ENCODE data around the gene BHLHE23. TPM values are rescaled to one million over a fixed set of nuclear protein-coding genes. Genes with fewer than 3 reads are reported as not detected.

Gene BHLHE23
- total RNA-seq, 1 donor from 2014 or later = not detected

GRCh38 chr20:63025534-63026331 is 19.0 kb upstream of the BHLHE23 start:
- Mint-ChIP-seq H3K4me3 (no peak overlapping the region), H3K36me3 (ENCODE audit: low read depth) (no peaks in the 10 kb centered on the region), H3K4me1 (peaks cover 16% of the 10 kb centered on the region), H3K9me3 (no peaks in the 10 kb centered on the region), H3K27me3 (ENCODE audit: low read depth) (no peaks in the 10 kb centered on the region), H3K27ac (ENCODE audit: unreplicated experiment) (no peak overlapping the region)
- no peak for DNase-seq (ENCODE audit: low read depth, low spot score)
- TF ChIP-seq CTCF (conservative IDR thresholded peaks at IDR 0.05) = no peak

GRCh38 chr20:63024573-63025392 is 18.0 kb upstream of the BHLHE23 start:
- Mint-ChIP-seq H3K4me3 (no peak overlapping the region), H3K27me3 (ENCODE audit: low read depth) (no peaks in the 10 kb centered on the region), H3K27ac (ENCODE audit: unreplicated experiment) (peak overlapping the region; percentile 81), H3K4me1 (peaks cover 16% of the 10 kb centered on the region), H3K36me3 (ENCODE audit: low read depth) (no peaks in the 10 kb centered on the region), H3K9me3 (no peaks in the 10 kb centered on the region)
- no peak for TF ChIP-seq CTCF (conservative IDR thresholded peaks at IDR 0.05)
- no peak for DNase-seq (ENCODE audit: low read depth, low spot score)

DNA sequence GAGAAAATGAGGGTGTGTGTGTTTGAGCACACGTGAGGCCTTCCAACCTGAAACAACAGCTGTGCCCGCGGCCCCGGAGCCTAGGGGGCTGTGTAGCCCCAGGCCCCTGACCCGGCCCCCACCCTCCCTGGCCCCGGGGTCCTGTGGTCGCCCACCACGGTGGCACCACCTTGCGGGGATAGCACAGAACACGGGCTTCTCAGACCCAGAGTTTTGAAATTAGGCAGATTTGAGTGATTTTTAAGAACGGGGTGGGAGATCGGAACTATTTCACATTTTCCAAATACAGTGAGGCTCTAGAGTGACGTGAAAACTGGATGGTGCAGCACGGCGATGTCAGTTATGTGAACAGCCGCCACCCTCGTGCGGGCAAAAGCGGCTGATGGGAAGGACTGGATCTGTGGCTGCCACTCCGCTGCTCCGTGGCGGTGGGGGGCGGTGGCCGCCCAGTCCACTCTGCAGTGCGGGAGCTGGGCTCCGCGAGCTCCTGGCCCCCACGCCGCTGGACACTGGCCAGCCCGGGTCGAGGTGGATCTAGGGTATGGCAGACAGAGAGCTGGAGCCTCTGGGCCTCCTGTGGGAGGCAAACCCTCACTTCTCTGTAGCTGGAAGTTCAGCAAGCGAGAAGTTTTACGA is 17.3 kb upstream of the BHLHE23 start:
- no peaks in the 10 kb centered on the region for H3K9me3 Mint-ChIP-seq
- DNase-seq (ENCODE audit: low read depth, low spot score) = no peak
- no peak overlapping the region for H3K27ac Mint-ChIP-seq (ENCODE audit: unreplicated experiment)
- TF ChIP-seq CTCF (conservative IDR thresholded peaks at IDR 0.05) = no peak
- no peak overlapping the region for H3K4me3 Mint-ChIP-seq
- H3K27me3 Mint-ChIP-seq (ENCODE audit: low read depth) = no peaks in the 10 kb centered on the region
- H3K4me1 Mint-ChIP-seq = peaks cover 21% of the 10 kb centered on the region
- no peaks in the 10 kb centered on the region for H3K36me3 Mint-ChIP-seq (ENCODE audit: low read depth)

DNA sequence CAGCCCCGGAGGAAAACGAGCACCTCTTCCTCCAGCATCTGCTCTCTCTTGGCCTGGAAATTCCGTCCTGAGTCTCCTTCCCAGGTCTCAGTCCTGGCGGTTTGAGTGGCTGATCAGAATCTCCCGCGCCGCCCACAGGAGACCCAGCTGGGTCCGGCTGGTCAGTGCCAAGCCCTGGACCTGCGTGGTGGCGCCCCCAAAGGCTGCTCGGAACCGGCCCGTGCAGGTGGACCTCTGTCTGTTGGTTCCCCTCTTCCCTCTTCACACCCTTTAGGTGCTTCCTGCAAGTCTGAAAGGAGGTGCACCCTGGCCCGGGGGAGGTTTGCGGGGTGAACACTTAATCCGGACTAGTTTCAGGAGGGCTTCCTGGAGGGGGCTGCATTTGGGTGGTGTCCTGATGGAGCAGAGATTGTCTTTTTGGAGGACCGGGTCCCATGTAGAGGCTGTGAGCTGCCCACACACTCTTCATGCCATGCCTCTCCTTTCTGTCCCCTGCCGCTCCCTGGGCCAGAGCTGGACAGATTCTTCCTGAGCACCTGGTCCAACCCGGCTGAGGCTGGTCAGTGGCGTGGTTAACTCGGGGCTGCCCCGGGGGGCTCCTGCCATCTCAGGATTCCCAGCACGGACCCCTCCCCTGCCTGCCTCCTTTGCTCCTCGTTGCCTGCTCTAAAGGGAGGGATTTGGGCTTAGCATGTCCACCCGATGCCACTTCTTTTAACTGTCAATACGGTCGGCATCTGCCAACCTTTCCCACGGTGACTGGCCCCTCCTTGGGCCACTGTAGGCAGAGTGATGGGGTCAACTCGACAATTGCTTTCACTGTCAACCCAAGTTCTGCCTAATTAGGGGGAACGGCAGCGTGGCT is 16.5 kb upstream of the BHLHE23 start:
- Mint-ChIP-seq H3K4me3 (no peak overlapping the region), H3K9me3 (no peaks in the 10 kb centered on the region), H3K27me3 (ENCODE audit: low read depth) (peaks cover 4% of the 10 kb centered on the region), H3K4me1 (peaks cover 27% of the 10 kb centered on the region), H3K27ac (ENCODE audit: unreplicated experiment) (no peak overlapping the region), H3K36me3 (ENCODE audit: low read depth) (no peaks in the 10 kb centered on the region)
- TF ChIP-seq CTCF (conservative IDR thresholded peaks at IDR 0.05) = no peak
- DNase-seq (ENCODE audit: low read depth, low spot score) = no peak

GRCh38 chr20:63022501-63022900 is 15.7 kb upstream of the BHLHE23 start:
- H3K27ac Mint-ChIP-seq (ENCODE audit: unreplicated experiment) = no peak overlapping the region
- H3K9me3 Mint-ChIP-seq = no peaks in the 10 kb centered on the region
- no peak for DNase-seq (ENCODE audit: low read depth, low spot score)
- peaks cover 4% of the 10 kb centered on the region for H3K27me3 Mint-ChIP-seq (ENCODE audit: low read depth)
- peaks cover 24% of the 10 kb centered on the region for H3K4me1 Mint-ChIP-seq
- H3K36me3 Mint-ChIP-seq (ENCODE audit: low read depth) = no peaks in the 10 kb centered on the region
- H3K4me3 Mint-ChIP-seq = no peak overlapping the region
- no peak for TF ChIP-seq CTCF (conservative IDR thresholded peaks at IDR 0.05)

Data from neural crest cell (in vitro differentiated cells).